ENCODE measurements around the gene HS6ST2. TPM values are rescaled to one million over a fixed set of nuclear protein-coding genes. Genes with fewer than 3 reads are reported as not detected.
A peak's percentile ranks its signal among the peaks of the same experiment; 100 is the strongest.

HS6ST2 gene
- total RNA-seq, 1 experiment from 2014 or later: not detected

- DNase-seq (ENCODE audit: low read depth): no peak
Measured at GRCh38 chrX:132848296-132848970, 110.0 kb downstream of the HS6ST2 start.

GRCh38 chrX:132843363-132843762, 115.1 kb downstream of the HS6ST2 start:
- DNase-seq (ENCODE audit: low read depth): no peak

GRCh38 chrX:132842460-132843238, 115.8 kb downstream of the HS6ST2 start:
- no peak for DNase-seq (ENCODE audit: low read depth)

DNA sequence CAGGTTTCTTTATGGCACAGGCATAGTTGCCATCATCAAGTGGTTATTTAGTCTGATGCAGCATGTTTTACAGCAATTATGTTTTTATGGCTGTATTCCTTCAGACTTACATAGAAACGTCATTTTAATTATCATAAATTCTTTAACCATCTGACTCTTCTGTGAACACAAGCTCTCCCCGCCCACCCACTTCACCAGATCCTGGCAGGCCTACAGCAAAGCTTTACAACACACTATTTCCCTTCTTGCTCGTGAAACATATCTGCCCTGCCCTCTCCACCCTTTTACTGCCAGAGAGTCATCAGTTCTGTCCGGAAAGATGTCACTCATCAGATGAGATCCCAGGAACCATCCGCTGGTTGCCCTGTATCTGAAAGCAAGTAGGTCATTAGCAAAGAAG, 120.5 kb downstream of the HS6ST2 start:
- no peak for DNase-seq (ENCODE audit: low read depth)

- peak; percentile 7 for DNase-seq (ENCODE audit: low read depth)
Measured at GRCh38 chrX:132837126-132837525, 121.3 kb downstream of the HS6ST2 start.

DNA sequence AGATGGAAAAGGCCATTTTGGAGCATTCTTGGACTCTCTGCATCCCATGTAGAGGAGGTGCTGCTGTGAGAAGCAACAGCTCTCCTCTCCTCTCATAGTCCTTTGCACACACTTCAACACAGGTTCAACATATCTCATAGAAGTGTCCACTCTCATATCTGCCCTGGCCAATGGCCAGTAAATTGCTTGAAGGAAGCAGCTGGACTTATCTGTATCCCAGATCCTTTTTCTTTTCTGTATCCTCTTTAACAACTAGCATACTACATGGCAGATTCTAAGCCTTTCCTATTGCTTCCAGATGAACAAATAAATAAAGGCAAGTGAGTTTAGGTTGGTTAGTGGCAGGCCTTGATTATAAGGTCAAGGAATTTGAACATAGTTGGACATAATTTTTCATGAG, 122.0 kb downstream of the HS6ST2 start:
- no peak for DNase-seq (ENCODE audit: low read depth)

DNA sequence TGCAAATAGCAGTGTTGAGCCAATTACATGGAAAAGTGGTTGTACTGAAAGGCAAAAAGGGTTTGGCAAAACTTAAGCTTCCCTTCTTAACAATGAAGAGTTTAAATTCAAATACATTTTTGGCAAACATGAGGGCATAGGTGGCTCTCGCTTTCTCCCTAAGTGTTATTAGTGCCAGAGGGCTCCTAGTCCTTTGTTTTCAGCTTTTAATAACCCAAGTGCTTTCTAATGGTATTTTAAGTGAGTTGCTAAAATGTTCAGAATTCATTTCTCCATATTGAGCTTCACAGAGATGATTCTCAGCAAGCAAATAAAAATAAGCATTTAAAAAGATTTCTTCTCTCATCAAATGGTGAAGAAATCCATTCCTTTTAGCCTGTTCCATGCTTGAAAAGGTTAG, 123.7 kb downstream of the HS6ST2 start:
- no peak for DNase-seq (ENCODE audit: low read depth)

- DNase-seq (ENCODE audit: low read depth): no peak
Measured at GRCh38 chrX:132834109-132834508, 124.3 kb downstream of the HS6ST2 start.

DNA sequence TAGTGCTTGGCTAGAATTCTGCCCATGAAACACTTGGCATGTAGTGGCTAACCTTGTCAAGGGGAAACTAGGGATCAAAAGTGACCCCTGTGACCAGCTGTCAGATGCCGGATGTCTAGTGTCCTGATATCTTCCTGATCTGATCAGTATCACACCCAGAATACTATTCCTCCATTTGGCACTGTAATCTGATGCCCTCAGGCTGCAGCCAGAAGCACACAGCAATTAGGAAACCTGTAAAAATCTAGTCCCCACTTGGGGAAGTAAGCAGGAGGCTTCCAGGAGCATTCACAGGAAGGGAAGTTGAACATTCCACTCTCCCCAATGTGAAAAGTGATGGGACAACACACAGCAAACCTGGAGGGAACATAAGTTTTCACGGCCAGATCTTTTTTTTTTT, 125.1 kb downstream of the HS6ST2 start:
- no peak for DNase-seq (ENCODE audit: low read depth)

GRCh38 chrX:132831336-132831973, 127.0 kb downstream of the HS6ST2 start:
- no peak for DNase-seq (ENCODE audit: low read depth)

DNA sequence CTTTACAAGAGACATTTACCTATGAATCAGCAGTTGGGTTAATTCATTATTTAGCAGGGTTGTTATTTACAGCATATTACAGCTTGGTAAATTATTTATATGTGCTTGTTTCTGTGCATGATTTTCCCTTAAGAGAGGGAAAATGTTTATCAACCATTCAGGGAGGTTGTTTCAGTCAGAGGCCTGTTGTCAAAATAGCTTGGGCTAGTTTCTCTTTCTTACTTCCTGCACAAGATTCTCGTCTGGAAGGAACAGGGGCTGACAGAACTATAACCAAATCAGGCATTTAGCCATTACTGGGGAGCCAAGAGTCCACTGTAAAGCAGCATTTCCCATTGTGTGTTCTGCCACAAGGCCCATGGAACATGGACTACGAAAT, 135.8 kb downstream of the HS6ST2 start:
- no peak for DNase-seq (ENCODE audit: low read depth)

DNA sequence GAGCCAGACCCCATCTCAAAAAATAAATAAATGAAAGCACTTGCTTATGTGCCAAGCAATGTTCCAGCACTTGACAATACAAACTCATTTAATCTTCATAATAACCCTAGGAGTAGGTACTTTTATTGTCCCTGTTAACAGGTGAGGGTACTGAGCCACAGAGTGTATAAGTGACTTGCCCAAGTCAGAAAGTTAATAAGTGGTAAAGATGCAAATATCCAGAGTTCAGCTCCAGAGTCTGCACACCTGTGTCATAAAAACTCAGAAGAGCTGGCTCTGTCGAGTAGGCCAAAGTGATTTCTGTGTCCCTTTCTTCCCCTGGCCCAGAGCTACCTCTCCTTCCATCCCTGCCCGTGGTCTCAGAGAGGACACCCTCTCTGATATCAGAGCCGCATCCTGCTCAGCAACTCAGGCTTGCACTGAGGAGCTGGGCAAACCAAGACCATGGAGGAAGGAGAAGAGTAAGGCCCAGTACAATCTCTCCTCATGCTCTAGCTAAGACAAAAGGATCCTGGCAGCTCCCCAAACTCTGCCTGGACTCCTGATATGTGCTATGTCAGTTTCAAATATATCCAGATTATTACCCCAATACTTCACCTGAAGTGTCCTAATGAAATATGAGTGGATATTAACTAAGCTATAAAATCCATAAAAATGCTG, 136.3 kb downstream of the HS6ST2 start:
- no peak for DNase-seq (ENCODE audit: low read depth)

GRCh38 chrX:132820675-132821074, 137.8 kb downstream of the HS6ST2 start:
- no peak for DNase-seq (ENCODE audit: low read depth)

DNA sequence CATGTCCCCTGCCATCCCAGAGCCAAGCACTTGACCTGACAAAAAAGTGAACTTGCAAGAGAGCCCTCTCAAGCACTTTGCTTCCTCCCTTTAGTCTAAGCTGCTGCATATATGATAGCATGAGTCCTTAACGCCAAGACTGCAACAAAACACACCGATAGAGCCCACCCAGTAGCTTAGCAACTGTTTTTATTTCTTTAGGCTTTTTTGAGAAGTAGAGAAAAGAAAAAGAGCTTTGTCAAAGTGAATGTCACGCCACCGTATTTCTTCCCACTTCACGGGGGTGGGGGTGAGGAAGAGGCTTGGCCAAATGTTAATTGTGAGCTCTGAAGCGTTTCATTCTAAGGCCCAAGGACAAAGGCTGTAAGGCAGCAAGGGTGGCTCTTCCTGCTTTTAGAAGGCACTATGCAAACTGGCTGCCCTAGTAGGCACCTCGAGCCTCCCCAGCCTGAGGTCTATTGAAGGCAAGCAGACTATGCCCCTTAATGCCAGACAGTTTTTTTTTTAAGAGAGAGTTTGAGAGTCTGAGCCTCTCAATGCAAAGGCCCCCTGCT, 138.6 kb downstream of the HS6ST2 start:
- no peak for DNase-seq (ENCODE audit: low read depth)

DNA sequence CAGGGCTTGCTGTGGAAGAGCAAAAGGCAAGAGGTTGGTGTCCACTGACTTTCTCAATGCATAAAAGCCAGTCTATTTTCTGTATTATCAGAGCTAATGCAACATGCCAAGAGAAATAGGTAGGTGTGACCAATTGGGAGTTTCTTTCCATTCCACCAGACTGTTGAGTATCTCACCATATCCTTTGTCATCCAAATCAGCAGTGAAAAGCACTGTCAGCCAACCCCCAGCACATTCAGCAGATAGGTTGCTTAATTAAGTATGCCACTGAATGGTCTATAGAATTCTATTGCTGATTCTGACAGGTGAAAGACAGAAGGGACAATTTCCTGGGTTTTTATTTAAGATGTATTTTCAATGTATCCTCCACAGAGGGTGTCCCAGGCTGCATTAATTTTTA, 139.8 kb downstream of the HS6ST2 start:
- no peak for DNase-seq (ENCODE audit: low read depth)

DNA sequence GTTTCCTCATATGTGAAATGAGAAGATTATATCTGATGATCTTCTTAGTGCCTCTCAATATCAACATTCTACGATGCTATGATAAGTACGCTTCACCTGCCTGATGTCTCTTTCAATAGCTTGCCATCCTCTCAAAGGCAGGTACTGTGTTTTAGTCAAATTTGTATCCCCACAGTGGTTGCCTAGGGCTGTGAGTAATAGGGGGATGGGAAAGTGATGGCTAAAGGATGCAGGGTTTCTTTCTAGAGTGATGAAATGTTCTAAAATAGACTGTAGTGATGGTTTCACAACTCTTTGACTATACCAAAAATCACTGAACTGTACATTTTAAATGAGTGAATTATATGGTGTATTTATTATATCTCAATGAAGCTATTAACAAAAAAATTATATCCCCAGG, 142.8 kb downstream of the HS6ST2 start:
- no peak for DNase-seq (ENCODE audit: low read depth)

- DNase-seq (ENCODE audit: low read depth): no peak
Measured at GRCh38 chrX:132810964-132811712, 147.3 kb downstream of the HS6ST2 start.

DNA sequence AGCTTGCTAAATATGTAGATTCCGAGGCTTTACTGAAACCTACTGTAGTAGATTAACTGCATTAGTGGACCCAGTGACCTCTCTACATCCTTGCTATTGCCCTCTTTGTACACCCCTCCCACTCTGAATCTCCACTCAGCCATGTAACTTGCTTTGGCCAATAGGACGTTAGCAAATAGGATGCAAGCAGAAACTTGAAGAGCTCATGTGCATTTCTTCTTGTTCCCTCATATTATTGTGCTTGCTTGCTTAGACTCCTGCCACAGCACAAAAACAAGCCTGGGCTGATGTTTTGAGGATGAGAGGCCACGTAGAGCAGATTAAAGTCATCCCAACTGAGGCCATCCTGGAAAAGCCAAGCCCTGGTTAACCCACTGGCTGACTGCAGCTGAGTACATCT, 147.9 kb downstream of the HS6ST2 start:
- DNase-seq (ENCODE audit: low read depth): no peak

GRCh38 chrX:132809581-132809980, 148.8 kb downstream of the HS6ST2 start:
- DNase-seq (ENCODE audit: low read depth): no peak

- DNase-seq (ENCODE audit: low read depth): no peak
Measured at GRCh38 chrX:132807411-132808030, 150.9 kb downstream of the HS6ST2 start.

DNA sequence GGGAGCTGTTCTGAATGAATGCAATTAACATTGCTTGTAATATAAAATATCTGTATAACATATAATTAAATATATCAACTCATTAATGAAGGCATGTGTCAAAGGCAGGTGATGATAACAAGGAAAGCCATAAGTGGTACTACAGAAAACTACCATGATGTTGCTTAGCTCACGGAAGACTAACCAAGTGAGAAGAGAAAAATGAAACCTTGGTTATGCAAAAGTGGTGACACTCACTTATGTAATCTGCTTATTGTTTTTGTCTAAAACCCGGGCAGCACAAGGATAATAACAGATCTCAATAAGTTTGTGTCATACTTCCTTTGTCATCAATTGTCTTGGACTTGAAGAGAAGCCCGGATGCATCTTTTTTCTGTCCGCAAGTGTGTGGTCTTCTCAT, 156.4 kb downstream of the HS6ST2 start:
- no peak for DNase-seq (ENCODE audit: low read depth)
